A172 (cell line): ENCODE data around the gene HYOU1. TPM values are rescaled to one million over a fixed set of nuclear protein-coding genes. Genes with fewer than 3 reads are reported as not detected.
"Not testable (repeated sequence)": the region's sequence is repeated elsewhere in the genome, so short reads cannot be mapped to it uniquely, and the experiment has no call there.

Source experiments
- DNase-seq: peaks from one replicate; pipeline ENCODE4 v3.0.0-alpha.2; 2015; ENCODE audit warnings: low spot score
- total RNA-seq: library from RNA; depleted of rRNA; stranded (reverse); fragments of >200 nt; shearing (Covaris generic); gene quantifications from 2 replicates; pipeline ENCODE4 v1.2.3, GENCODE V29; 2014

HYOU1 gene
- total RNA-seq, 1 experiment from 2014 or later, result 125 TPM

DNA sequence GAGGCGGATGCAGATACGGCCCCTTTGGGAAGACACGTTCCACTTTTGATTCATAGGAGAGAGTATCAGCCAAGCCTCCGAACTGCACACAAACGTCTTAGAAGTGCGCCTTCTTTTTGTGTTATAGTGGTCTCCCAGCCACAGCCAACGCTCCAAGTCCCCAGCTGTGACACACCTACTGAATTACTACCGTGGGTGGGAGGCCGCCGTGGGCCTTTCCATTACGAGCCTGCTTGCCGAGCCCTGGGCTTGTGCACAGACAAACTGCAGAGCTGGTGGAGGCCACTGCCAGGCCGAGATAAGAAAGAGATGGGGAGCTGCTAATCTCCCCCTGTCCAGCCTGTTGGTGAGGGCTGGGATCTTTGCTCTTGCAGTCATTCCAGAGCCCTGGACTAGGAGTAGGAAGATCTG lies 28.4 kb upstream of the HYOU1 start:
- DNase-seq, result no peak

DNA sequence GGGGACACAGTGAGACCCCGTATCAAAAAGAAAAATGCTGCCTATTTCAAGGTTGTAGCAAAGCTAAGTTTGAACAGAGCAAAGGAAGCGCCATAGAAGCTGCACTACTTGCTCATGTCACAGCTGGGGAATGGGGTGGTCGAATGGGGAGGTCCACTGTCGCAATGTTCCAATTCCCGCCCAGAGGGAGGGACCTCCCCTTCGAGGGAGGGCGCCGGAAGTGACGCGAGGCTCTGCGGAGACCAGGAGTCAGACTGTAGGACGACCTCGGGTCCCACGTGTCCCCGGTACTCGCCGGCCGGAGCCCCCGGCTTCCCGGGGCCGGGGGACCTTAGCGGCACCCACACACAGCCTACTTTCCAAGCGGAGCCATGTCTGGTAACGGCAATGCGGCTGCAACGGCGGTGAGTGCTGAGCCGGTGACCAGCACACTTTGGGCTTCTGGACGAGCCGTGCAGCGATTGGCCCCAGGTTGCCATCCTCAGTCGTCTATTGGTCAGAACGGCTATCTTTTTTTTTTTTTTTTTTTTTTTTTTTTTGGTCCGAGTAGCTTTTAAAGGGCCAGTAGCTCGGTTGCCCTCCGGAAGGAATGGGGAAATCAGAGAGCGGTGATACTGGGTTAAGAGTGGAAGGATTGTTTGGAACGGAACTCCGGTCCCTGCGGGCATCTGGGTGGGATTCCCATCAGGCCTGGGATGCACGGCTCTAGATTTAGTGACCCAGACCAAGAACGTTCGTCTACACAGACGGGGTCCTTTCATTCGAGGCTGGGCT lies 27.8 kb upstream of the HYOU1 start, which contains the start of gene HMBS:
TSS of gene HMBS (plus strand) at position 219 of the 774 bp plus-strand sequence. CDS start at position 372, 153 bp downstream.
- peak; percentile 87 for DNase-seq

DNA sequence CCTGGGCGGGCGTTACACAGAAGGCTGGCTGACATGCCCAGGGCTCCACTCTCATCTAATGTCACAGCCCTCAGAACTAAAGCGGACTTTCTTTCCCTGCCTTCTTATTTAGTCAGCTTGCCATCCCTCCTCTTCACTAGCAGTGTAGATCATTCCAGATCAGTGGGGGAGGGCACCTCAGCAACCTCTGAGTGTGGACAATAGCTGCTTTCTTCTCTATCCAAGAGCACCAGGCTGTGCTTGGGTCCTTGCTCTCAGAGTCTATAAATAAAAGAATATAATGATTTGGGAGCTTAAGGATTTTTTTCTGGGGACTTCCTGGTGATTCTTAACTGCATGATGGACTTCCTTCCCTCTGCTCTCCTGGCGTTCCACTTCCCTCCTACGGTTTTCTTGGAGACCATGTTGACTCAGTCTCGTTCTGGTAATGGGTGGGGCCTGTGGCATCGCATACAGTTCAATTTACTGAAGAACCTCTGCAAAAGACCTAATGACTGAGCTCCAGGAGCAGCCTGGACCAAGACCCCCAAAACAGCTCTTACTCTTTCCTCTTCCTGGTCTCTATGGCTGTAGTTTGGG lies 24.8 kb upstream of the HYOU1 start:
- DNase-seq, result no peak

DNA sequence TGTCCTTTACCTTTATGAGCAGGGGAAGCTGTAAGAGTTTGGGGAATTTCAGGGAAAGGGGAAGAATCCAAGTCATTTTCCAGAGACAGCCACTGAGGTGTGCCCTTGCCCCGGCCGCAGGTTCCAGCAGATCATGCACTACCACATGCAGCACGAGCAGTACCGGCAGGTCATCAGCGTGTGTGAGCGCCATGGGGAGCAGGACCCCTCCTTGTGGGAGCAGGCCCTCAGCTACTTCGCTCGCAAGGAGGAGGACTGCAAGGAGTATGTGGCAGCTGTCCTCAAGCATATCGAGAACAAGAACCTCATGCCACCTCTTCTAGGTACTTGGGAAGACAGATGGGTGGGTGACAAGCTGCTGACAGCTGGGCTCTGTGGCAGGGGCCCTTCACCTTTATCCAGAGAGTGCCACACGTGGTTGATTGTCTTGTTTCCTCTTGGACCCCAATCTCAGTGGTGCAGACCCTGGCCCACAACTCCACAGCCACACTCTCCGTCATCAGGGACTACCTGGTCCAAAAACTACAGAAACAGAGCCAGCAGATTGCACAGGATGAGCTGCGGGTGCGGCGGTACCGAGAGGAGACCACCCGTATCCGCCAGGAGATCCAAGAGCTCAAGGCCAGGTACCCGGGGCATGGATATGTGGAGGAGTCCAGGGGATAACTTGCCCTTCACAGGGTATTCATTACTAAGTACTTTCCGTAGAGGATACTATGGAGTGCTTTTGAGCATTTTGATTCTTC lies 21.8 kb upstream of the HYOU1 start:
- DNase-seq, result no peak

DNA sequence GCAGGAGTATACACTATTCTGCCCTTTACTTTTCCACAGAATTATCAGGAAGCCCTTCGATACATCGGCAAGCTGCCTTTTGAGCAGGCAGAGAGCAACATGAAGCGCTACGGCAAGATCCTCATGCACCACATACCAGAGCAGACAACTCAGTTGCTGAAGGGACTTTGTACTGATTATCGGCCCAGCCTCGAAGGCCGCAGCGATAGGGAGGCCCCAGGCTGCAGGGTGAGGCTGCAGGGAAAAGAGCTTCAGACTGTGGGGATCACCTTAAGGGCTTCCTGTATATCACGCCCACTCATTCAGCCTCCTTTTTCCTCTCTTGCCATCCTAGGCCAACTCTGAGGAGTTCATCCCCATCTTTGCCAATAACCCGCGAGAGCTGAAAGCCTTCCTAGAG lies 20.8 kb upstream of the HYOU1 start:
- DNase-seq, result no peak

DNA sequence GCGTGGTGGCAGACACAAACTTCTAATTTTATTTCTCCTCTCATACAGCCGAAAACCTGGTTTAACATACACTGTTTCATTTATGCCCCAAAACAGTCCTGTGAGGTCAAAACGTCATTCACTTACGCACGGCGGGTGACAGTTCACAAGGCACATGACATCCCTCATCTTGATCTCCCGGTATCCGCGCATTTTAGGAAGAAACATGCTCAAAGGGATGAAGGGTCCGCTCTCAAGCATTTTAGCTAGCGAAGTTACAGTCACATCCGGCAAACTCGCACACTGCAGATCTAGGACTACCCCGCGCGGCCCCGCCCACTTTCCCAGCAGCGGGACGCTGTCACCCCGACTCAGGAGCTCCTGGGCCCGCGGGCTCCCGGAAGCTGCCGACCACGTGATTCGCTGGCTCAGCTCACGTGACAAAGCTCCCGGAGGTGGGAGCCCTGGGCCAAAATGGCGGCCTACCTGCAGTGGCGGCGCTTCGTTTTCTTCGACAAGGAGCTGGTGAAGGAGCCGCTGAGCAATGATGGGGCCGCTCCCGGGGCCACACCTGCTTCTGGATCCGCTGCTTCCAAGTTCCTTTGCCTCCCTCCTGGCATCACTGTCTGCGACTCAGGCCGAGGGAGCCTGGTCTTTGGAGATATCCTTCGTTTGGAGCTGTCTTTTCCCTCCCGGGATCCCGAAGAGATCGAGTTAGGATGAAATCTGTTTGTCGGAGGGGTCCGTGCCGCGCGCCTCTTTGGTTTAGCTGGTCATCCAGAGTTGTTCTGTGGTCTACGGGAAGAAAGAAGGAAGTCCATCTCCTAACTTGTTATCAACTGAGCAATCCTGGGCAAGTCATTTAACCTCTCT lies 10.6 kb upstream of the HYOU1 start, which contains the start of gene VPS11:
TSS of gene VPS11 (plus strand) at position 448 of the 852 bp plus-strand sequence. CDS start at position 454, 6 bp downstream.
- DNase-seq, result peak; percentile 85

DNA sequence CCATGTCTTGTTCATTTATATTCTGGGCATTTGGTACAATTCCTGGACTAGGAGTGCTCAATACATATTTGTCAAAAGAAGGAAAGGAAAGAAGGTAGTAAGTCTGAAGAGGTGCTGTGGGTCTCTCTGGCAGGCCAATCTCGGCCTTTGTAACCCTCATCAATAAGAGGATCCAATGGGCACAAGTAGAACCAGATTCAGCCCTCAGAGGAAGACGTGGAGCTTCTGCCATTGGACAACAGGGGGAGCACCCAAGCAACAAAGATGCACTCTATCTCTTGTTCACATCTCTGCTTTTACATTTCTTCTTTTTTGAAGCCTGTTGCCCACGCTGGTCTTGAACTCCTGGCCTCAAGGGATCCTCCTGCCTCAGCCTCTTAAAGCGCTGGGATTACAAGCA lies 8.4 kb upstream of the HYOU1 start:
- DNase-seq, result no peak

DNA sequence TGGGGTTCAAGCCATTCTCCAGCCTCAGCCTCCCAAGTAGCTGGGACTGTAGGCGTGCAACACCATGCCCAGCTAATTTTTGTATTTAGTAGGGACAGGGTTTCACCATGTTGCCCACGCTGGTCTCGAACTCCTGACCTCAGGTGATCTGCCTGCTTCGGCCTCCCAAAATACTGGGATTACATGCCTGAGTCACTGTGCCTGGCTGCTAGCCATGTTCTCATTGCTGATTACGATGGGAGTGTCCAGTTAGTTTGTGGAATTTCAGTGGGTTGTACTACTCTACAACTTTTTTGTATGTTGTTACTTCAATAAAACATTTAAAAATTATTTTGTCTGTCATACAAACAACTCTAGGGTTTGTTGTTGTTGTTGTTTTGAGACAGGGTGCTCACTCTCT lies 5.8 kb upstream of the HYOU1 start:
- DNase-seq, result peak; percentile 35

DNA sequence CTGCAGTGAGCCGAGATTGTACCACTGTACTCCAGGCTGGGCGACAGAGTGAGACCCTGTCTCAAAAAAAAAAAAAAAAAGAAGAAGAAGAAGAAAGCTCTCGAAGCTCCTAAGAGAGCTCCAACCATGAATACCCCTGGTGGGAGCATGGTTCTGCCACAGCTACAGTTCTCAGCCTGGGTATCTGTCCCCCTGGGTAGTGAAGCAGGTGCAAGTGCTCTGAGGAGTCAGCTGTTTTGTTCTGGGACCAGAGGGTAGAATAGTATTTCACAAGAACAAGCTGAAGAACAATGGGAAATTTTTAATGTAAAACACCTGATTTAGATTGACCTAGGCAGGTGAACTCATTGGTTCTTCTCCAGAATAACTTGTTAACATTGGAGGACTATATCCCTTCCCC lies 4.3 kb upstream of the HYOU1 start:
- no peak for DNase-seq

DNA sequence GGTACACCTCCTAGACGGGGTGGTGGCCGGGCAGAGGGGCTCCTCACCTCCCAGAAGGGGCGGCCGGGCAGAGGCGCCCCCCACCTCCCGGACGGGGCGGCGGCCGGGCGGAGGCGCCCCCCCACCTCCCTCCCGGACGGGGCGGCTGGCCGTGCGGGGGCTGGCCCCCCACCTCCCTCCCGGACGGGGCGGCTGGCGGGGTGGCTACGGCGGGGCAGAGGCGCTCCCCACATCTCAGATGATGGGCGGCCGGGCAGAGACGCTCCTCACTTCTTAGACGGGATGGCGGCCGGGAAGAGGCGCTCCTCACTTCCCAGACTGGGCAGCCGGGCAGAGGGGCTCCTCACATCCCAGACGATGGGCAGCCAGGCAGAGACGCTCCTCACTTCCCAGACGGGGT lies 2.1 kb upstream of the HYOU1 start:
- DNase-seq, result not testable (repeated sequence)

DNA sequence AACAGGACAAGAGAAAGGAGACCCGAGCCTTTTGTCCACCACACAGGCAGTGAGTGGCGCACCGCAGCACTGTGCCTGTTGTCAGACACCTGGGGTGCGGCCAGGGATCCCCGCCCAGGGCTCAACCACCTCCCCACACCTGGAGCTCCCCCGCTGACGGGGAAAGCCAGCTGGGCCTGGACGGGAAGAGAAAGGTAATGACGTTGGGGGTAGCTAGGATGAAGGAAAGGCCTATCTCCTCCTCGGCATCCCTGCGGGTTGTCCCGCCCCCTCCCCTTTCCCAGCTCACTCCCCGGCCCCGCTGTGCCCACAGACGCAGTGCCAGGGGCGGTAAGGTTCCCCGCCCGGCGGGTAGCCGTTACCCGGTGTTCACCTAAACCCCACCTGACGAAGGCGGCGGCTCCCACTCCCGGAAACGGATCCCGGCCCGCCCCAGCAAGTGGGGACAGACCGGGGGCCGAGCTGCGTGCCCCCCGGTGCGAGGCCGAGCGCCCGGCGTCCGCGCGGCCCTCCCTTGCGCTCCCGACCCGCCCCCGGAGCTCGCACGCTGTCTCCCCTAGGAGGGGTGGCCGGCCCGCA lies 495 bp downstream of the HYOU1 start:
- DNase-seq, result no peak

DNA sequence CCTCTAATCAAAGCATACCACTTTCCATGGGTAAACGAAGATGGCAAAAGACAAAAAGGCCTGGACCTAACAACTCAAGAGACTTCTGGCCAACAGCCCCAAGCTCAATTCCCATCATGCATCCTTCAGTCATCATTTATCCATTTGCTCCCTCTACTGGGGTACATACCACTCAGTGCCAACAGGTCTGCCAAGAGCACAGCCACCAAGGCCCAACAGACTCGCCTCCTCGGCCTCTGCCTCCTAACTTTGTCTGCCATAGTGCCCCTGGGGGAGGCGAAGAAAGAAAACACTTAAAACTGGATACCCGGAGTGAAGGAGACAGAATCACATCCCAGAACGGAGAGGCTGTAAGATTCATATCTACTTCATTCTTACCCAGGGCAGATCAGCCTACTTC lies 1.1 kb downstream of the HYOU1 start:
- no peak for DNase-seq

DNA sequence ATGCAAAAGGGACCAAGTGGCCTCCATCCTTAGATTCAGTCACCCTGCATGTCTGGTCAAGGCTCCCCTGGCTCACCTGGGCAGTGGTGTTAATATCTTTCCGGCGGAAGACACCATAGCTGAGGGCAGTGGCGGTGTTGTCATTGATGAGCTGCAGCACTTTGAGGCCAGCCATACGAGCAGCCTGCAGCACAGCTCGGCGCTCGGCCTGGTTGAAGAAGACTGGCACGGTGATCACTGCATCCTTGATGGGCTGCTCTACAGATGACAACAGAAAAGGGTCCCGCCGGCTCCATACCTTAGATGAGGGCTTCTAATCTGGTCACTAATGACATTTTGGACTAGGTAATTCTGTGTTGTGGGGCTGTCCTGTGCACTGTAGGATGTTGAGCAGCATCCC lies 2.6 kb downstream of the HYOU1 start:
- DNase-seq, result no peak

DNA sequence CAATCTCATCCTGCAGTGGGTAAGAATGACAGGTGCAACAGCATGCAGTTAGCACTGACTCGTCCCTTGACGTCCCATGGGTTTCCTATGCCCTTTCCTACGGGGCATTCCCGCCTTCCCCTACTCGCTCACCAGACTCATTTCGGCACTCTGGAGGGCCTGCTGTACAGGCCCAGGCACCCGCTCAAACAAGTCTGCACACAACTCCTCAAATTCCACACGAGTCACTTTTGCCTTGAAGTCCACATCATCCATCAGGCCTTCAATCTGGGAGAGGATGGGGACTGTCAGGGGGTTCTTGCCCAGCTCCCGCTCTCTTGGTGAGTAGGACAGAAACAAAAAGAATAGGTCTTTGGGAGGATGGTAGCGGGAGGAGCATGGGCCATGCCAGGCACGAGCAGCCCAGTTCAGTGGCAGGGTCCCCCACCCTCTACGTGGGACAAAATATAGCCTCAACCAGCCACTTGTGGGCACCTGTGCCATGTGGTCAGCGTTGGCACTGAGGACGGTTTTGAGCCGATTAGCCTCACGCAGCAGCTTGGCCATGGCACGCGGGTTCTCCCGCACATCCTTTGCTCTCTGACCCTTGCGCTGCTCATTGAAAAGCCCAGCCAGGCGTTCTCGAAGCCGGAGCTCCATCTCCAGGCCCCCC lies 4.7 kb downstream of the HYOU1 start:
- no peak for DNase-seq

DNA sequence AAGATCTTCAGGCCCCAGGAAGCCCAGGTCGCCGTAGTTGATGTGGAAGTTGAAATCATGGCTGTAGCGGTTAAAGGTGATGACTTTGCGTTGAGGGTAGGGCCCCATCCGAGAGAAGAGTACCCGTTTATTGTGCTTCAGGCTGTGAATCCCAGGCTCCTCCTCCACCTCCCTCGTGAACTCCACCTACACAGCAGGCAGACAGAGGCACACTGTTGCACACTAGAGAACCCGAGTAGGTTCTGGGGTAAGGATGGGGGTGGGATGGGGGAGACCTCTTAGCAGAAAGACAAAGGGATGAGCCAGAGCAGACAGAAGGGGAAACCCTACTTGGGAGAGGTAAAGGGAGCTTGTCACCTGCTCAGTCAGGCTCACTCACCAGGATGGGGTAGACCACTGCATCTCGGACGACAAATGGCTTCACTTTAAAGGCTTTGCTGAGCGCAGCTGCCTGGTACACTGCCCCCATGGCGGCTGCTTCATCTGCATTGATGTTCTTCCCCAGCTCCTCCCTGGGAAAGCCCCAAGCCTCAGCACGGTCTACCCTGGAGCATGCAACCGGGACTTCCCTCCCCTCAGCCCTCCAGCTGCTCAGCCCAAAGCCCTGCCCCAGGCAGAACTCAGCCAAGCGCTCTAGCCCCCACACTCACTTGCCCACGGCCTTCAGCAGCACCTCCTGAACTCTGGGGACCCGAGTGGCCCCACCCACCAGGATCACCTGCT lies 5.4 kb downstream of the HYOU1 start:
- DNase-seq, result no peak

DNA sequence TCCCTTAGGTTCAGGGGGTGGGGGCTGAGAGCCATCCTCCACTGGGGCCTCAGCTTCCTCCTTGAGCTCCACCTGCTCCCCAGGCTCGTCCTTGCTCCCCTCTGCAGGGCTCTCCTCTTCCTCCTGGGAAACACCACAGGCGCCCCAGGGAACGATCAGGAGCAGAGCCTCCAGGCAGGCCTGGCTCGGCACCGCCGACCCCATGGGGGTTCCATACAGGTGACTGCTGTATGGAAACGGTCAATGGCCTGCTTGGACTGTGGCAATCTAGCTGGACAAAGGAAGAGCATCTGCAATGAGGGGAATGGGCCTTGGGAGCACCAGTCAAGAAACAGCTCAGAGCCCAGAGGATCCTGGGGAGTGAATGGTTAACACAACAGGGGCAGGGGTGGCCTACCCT lies 7.9 kb downstream of the HYOU1 start:
- DNase-seq, result no peak

DNA sequence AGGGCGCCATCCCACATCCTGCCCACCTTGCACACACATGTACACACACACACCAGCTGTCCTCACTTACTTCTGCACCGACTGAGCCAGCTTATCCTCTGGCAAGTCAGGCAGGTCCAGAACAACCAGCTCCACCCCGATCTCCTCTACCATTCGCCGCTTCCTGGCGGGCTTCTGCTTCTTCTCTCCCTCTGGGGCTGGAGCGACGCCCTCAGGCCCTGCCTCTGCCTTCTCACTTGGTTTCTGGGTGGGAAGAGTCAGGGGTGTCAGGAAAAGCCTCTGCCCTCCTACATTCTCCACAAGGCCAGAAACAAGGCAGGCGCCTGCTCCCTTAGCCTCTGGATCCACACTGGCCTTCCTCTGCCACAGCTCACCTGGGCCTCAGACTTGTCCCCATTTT lies 8.4 kb downstream of the HYOU1 start:
- no peak for DNase-seq

DNA sequence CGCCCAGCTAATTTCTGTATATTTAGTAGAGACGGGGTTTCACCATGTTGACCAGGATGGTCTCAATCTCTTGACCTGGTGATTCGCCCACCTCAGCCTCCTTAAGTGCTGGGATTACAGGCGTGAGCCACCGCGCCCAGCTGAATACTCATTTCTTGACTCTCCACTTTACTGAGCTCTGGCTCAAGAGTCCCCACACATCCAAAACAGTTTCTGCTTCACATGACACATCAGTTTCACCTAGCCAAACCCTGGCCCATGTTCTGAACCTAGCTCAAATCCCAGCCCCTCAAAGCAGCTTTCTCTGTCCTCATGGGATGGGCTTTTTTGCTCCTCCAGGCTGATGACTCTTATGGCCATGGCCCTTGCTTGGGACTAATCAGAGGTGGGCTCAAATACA lies 9.8 kb downstream of the HYOU1 start:
- DNase-seq, result no peak

DNA sequence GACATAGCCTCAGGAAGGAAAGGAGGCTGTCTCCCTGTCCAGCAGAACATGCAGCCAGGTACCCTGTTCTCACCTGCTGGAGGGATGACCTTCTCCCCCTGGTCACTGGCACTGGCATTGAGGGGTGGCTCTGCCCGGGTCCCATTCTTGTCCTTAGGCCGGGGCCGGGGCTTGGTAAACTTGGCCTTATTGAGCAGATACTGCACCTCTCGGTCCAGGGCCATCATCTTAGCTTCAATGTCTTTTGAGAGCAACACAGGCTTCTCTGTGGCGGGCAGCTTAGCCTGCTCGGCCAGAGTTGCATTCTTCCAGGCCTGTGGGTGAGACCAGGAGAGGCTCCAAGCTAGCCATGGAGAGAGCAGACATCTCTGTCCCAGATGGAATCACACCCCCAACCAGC lies 10.5 kb downstream of the HYOU1 start:
- DNase-seq, result no peak

DNA sequence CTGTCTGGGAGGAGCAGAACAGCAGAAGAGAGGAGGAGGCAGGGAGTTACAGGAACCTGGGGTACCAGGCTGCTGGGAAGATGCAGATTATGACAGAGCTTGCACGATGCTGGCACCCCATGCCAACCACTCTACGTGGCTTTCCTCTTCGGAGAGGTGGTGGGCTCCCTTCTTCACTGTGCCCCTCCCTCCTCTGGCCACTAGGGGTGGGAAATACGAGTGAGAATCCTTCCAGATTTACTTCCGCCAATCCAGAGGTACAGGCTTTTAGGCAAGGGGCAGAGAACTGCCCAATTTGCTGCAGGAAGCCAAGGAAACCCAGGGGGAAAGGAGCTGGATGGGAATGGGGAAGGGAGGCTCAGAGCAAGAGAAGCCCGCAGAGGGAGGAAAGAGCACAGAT lies 12.3 kb downstream of the HYOU1 start:
- DNase-seq, result no peak
